Activated CD8-positive, alpha-beta memory T cell treated with anti-CD3 and anti-CD28 coated beads for 4 hours (primary cell): ENCODE data around the gene PHF12.

ENCODE experiments used
- DNase-seq, 2 donors: peaks; one replicate each; pipeline ENCODE4 v3.0.0-alpha.2; 2020; ENCODE audit warnings: low read depth in 2 of 2

Gene PHF12

DNA sequence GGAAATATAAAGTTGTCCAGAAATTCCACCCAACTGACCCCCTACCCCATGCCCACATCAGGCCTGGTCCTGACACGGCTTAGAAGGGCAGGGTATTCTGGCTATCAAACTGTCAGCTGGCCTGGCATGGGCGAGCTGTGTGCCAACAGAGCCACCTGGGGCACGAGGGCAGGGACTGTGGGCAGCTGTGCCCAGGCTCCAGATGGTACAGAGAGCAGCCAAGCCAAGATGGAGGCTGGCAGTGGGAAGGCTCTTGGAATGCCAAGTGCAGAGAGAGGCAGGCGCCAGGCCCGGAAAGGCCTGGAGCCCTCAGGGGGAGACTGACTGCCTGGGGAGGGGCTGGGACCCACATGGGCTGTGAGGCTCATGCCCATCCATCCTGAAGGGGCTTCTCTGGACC, 24.3 kb upstream of the PHF12 start:
- DNase-seq, result no peak

GRCh38 chr17:28975031-28975430, 23.7 kb upstream of the PHF12 start:
- no peak for DNase-seq

DNA sequence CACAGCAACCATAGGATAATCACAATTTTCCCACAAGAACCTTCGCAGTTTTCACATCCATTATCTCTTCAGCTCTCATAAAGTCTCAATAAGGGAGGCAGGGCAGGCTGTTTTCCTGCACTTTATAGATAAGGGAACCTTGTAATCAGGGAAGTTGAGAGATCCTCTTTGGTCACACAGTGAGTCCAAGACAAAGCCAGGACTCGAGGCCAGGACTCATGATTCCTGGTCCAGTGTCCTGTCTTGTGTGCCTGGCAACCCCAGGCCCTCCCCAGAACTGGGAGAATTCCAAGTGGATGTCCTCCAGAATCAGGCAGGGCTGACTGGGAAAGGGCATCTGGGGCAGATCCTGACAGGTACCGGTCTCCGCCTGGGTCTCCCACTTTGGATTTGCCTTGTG, 23.1 kb upstream of the PHF12 start:
- no peak for DNase-seq

GRCh38 chr17:28973425-28973824, 22.1 kb upstream of the PHF12 start:
- no peak for DNase-seq

- no peak for DNase-seq
These were observed 21.1 kb upstream of the PHF12 start for GRCh38 chr17:28972437-28972836.

DNA sequence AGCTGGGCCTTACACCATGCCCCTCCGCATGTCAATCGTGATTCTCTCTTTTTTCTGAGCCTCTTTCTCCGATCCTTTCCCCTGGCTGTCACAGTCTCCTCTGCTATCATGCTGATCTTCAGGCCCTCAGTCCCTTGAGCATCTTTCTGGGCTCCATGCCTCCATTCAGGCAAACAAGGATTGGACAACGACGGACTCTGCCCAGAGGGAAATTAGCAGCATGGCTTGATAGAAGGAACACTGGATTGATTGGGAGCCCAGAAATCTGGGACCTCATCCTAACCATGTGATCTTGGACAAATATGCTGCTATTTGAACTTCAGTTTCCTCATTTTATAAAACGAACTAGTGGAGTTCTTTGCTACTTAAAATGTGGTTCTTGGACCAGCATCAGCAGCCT, 19.6 kb upstream of the PHF12 start:
- DNase-seq, result no peak

DNA sequence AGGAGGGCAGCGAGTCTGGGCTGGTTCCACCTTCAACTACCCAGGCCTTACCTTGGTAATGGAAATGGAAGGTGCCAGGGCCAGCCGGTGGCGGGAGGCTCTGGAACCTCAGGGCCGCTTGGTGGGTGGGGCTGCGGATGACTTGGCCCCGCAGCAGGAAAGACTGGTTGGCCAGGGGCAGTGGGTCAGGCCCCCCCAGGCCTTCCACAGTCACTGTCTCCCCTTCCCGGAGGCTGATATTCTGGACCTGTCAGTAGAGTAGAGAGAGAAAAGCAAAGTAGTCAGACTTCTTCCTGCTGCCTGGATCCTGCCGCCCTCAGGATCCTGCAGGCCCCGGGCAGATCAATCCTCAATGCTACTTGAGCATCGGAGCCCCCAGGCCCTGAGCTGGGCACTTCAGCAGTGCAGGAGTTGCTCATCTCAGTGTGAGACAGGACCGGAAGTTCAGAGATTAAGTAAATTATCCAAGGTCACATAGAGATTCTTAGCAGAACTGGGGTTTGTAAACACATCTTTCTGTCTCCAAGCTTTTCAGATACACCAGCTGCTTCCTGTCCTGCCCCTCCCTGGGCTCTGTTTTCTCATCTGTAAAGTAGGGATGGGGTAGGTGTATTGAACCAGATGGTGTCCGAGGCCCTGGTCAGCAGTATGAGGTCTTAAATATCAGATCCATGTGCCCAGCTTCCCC, 18.5 kb upstream of the PHF12 start:
- no peak for DNase-seq

GRCh38 chr17:28968914-28969295, 17.6 kb upstream of the PHF12 start:
- no peak for DNase-seq

GRCh38 chr17:28968231-28968913, 17.1 kb upstream of the PHF12 start:
- no peak for DNase-seq

DNA sequence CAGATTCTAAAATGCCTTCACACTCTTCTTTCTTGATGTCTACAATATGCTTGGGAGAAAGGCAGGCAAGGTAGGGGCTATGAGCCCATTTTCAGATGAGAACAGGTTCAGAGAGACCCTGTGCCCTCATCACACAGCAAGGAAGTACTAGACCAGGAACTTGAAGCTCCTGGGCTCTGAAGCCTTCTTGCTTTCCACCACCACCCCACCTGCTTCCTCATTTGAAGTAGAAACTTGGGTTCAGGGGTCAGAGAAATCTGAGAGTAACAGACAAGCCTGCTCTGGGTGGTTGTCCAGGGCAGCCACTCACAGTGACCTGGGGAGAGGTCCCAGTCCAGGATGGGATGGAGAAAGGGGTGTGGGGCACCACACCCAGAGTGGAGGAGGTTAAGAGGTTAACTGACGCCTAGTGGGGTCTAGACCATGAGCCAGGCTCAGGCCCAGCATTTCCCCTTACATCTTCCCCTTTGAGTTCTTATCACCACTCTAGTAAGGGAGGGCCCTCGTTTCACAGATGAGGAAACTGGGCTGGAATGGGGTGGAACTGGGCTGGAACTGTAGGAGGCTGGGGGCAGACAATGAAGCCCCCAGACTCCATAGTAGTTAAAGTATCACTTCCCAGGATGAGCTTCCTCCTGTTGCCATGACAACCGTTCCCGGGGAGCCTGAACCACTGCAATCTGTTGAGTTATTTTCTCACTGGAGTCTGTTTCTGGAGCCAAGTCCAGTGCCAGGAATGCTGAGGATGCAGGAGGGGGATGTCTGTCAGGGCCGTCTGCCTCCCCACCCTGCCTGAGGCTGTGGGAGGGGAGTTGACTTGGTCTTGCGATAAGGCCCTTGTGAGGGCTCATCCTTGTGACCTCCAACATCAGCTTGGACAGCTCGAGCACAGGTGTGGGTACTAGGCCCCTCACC, 16.2 kb upstream of the PHF12 start:
- no peak for DNase-seq

DNA sequence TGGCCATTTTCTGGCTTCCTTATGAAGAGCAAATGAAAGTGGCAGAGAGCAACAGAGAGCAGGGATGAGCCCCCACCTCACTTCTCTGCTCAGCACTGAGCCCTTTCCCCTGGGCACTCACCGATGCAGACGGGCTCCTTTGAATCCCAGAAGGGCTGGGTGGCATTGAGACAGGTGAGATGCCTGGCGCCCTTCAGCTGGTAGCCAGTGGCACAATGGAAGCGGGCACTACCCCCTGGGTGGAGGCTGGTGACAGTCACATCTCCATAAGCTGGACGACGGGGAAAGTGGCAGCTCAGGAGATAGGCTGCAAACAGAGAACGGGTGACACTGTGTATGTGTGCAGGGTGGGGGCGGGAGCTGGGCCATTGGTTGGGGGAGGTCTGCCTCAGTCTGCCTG, 12.5 kb upstream of the PHF12 start:
- DNase-seq, result no peak

DNA sequence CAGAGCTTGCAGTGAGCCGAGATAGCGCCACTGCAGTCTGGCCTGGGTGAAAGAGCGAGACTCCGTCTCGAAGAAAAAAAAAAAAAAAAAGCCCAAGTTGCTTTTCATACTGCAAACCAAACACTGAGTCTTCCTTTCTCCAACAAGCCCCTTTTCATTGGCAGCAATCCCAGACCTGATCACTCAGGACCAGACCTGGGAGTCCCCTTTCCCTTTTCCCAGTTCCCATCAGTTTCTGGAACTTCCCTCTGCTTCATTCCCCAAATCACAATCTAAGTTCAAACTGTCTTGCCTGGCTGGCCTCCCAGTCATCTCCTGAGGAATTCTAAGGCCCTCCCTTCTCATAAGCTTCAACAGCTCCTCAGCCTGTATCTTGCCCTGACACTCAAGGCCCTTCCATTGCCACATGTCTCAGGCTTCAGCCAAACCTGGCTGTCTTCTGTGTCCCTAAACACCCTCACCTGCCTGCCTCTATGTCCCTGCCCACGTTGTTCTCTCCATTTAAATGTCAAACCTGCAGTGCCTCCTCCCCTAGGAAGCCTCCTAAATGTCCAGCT, 11.8 kb upstream of the PHF12 start:
- DNase-seq, result no peak

DNA sequence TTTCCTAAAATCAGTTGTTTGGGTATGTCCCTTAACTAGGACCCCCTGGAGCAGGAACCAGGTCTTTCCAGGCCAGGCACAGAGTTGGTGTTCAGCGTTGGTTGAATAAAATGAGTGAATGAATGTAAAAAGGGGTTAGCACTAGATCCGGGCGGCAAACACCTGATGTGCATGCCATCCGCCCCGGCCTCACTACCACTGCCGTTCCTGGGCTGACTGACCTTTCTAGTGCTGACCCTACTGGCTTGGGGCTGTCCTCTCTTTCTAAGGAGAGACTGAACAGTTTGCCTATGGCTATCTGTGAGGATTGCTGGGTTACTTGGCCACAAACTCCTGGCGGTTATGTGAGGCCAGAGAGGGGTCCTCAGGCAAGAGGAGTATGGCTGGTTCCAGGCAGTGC, 10.1 kb upstream of the PHF12 start:
- DNase-seq, result no peak

DNA sequence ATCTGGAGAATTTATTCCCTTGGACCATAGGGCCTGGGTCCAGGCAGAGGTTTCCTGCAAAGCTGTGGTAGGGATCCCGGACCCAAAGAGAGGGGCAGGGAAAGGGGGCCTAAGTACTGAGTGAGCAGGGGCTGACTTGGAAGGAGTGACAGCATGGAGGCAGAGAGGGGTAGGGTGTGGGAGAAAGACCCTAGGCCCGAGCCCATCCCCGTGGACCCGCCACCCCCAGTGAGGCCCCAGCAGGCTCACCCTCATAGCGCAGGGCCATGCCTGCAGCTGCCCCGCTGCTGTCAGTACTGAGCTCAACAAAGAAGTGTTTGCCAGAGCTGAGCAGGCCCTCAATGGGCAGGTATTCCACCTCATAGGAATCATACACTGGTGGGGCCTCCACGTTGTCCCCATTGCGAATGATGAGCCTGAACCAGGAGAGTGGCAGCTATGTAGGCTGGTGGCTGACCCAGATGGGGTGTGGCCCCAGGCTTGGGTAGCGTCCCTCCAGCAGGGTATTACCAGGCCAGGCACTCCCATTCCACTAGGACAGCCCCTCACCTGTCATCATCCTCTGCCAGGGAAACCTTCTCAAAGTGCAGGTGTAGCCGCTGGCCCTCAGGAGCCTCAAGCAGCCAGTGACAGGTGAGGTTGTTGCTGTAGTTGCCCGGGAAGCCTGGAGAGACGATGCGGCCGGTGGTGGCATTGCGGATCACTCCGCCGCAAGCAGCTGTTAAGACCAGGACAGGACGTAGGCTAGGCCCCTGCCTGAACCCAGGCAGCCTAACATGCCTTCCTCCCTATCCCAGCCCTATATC, 9.1 kb upstream of the PHF12 start:
- DNase-seq, result no peak

DNA sequence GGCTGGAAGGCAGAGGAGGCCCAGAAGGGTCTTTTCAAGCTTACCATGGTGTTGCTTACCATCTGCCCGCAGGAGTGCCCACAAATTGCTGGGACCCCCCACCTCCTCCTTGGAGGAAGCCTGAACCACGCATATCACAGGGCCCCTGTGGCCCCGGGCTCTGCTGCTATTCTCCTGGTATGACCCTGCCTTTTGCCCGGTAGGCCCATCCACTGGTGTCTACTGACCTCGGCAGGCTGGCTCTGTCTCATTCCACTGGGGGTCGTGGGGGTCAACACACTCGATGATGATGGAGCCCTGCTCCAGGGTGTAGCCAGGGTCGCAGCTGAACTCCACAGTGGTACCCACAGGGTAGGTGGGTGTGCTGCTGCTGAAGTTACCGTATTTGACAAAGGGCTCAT, 8.2 kb upstream of the PHF12 start:
- no peak for DNase-seq

GRCh38 chr17:28958820-28959455, 7.6 kb upstream of the PHF12 start:
- no peak for DNase-seq

GRCh38 chr17:28957992-28958355, 6.7 kb upstream of the PHF12 start:
- no peak for DNase-seq

GRCh38 chr17:28957277-28957991, 6.1 kb upstream of the PHF12 start:
- no peak for DNase-seq

DNA sequence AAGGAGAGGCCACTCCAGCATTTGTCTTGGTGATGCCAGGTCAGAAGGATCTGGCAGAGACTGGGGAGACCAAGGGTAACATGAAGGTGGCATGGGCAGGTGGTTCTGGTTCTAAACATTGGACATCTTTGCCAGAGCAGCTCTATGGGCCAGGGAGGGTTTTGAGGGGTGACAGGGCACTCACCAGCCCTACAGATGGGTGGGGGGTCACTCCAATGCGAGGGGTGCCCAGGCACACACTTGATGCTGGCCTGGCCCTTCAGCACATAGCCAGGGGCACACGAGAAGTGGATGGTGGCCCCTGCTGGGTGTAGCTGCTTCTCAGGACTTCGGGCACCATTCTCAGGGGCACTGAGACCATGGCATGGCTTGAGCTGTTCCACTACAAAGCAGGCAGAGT, 5.5 kb upstream of the PHF12 start:
- DNase-seq, result no peak

DNA sequence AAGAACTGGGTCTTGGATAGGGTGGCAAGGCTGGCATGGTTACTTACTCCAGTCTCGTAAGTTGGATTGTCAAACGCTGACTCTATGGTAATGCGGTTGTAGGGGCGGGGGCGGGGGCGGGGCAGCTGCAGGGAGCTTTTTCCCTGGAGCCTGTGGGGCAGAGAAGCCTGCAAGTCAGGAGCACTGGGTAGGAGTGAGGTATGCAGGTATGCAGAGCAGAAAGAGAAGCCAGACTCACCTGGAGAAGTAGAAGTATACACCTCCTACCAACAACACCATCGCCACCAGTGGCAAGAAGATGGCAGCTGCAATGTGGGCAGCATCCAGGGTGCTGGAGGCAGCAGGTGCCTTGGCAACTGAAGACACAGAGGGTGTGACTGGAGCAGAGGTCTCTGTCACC, 4.8 kb upstream of the PHF12 start:
- no peak for DNase-seq

DNA sequence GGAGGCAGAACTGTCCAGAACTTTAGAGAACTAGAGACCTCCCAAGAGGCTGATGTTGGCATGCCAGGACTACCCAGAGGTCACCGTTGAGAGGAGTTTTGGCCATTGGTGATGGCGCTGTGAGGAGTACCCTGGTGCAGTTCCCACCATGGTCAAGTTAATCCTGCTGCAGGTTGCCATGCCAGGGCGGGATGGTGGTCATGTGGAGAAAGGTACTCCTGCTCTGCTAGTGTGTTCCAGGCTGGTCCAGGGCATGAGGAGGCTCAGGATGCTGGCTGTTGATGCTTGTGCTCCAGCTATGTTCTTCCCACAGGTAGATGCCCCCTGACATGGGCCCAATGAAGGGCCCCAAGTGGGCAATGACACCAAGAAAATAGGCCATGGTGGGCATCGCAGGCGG, 4.1 kb upstream of the PHF12 start:
- DNase-seq, result no peak
